OCI-LY3 (cell line): ENCODE data around the gene HNRNPL.
"Not testable (repeated sequence)": the region's sequence is repeated elsewhere in the genome, so short reads cannot be mapped to it uniquely, and the experiment has no call there.

ENCODE experiments used
- H2AFZ ChIP-seq: fragments of 200-600, 300-600 bp; shearing (Covaris generic); 2 replicates; pipeline ENCODE4 v1.6.0; 2014; ENCODE audit warnings: antibody characterized with exemption, low read depth, low read length
- H3K27ac ChIP-seq: fragments of 200-600, 300-600 bp; sonication (generic); 2 replicates; pipeline ENCODE4 v1.5.1; 2014; ENCODE audit warnings: mild to moderate bottlenecking, low read length, moderate library complexity, mixed read lengths
- H3K27me3 ChIP-seq: fragments of 200-600, 300-600 bp; sonication (generic); 2 replicates; pipeline ENCODE4 v1.6.1; 2014; ENCODE audit warnings: low read depth, low read length, mixed read lengths
- H3K36me3 ChIP-seq: fragments of 200-600, 300-600 bp; sonication (generic); replicated peaks from 2 replicates; pipeline ENCODE3; 2014; ENCODE audit warnings: low read depth, low read length, mixed read lengths
- H3K4me1 ChIP-seq: fragments of 300-600, 200-600 bp; sonication (generic); 2 replicates; pipeline ENCODE4 v1.6.1; 2014; ENCODE audit warnings: low read length, mixed read lengths
- H3K4me2 ChIP-seq: fragments of 200-600, 300-600 bp; sonication (generic); 2 replicates; pipeline ENCODE4 v1.6.1; 2014; ENCODE audit warnings: low read length, mixed read lengths
- H3K4me3 ChIP-seq: fragments of 300-600, 200-600 bp; sonication (generic); 2 replicates; pipeline ENCODE4 v1.5.1; 2014; ENCODE audit warnings: antibody characterized with exemption, mild to moderate bottlenecking, low read length, moderate library complexity
- H3K79me2 ChIP-seq: fragments of 300-600, 200-600 bp; shearing (Covaris generic); 2 replicates; pipeline ENCODE4 v1.6.1; 2014; ENCODE audit warnings: mild to moderate bottlenecking, low read length, mixed read lengths
- H3K9ac ChIP-seq: fragments of 300-600, 200-600 bp; shearing (Covaris generic); 2 replicates; pipeline ENCODE4 v1.6.0; 2014; ENCODE audit warnings: mild to moderate bottlenecking, low read length, moderate library complexity
- H3K9me3 ChIP-seq: fragments of 200-600, 300-600 bp; shearing (Covaris generic); 2 replicates; pipeline ENCODE4 v1.6.1; 2014; ENCODE audit warnings: low read length, mixed read lengths; ENCODE audit not compliant: insufficient read depth
- H4K20me1 ChIP-seq: fragments of 200-600, 300-600 bp; sonication (generic); 2 replicates; pipeline ENCODE4 v1.6.1; 2016; ENCODE audit warnings: low read length, mixed read lengths; ENCODE audit not compliant: insufficient read depth
- EZH2phosphoT487 ChIP-seq: fragments of 200-600 bp; shearing (Covaris generic); IDR thresholded peaks from 2 replicates; pipeline ENCODE4 v1.6.1; 2018; ENCODE audit warnings: antibody characterized with exemption, mixed run types, low read depth
- TF ChIP-seq, protein P1 (sequence below): fragments of 200-600, 300-600 bp; sonication (generic); IDR thresholded peaks from 2 replicates; pipeline ENCODE4 v1.5.1; 2014; ENCODE audit warnings: antibody characterized with exemption, low read length, low read depth

The HNRNPL gene

DNA sequence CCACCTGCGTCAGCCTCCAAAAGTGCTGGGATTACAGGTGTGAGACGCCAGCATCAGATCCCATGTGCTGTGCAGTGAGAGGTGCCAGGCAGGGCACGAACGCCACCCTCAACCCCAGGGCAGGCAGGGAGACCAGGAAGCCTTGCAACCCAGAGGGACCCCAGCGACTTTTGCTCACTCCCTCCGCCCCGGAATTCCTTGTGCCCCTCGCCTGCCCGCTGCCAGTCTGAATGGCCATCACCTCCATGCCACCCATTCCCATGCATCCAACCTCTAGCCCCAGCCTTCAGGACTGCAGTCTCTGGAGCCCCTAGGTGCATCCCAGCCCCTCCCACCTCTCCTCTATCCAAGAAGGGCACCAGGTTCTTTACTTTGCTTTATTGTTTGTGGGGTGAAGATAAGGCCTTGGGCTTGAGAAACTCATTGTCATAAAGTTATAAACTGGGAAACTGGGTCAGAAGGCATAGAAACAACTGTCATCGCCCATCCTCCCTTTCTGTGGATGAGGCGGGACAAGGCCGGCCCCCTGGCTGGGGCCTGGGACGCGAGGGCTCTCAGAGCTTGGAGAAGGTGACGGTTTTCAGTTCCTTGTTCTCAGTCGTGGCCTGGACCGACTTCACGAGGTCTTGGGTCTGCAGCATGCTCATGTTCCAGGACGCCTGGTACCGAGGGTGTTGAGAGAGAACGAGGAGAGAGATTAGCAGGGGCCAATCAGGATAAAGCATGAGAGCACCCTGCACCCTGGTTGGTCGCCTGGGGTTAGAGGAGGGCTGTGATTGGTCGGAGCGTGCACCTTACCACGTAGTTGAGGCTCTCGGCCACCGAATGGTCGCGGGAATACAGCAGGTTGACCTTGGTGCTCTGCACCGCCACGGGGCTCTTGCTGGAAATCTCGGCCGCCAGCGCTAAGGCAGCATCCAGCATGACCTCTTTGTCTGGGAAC lies 34.5 kb downstream of the HNRNPL start:
- Histone ChIP-seq H3K27me3 (no peaks in the 10 kb centered on the region), H3K9me3 (no peaks in the 10 kb centered on the region), H3K4me2 (no peak overlapping the region), H3K36me3 (peaks cover 22% of the 10 kb centered on the region), H3K4me1 (no peaks in the 10 kb centered on the region), H2AFZ (no peak overlapping the region), H3K9ac (no peak overlapping the region), H3K27ac (no peak overlapping the region), H3K79me2 (no peaks in the 10 kb centered on the region), H3K4me3 (no peak overlapping the region), H4K20me1 (no peaks in the 10 kb centered on the region)
- no peak for TF ChIP-seq EZH2phosphoT487
- TF ChIP-seq, protein P1, sequence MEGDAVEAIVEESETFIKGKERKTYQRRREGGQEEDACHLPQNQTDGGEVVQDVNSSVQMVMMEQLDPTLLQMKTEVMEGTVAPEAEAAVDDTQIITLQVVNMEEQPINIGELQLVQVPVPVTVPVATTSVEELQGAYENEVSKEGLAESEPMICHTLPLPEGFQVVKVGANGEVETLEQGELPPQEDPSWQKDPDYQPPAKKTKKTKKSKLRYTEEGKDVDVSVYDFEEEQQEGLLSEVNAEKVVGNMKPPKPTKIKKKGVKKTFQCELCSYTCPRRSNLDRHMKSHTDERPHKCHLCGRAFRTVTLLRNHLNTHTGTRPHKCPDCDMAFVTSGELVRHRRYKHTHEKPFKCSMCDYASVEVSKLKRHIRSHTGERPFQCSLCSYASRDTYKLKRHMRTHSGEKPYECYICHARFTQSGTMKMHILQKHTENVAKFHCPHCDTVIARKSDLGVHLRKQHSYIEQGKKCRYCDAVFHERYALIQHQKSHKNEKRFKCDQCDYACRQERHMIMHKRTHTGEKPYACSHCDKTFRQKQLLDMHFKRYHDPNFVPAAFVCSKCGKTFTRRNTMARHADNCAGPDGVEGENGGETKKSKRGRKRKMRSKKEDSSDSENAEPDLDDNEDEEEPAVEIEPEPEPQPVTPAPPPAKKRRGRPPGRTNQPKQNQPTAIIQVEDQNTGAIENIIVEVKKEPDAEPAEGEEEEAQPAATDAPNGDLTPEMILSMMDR, result no peak

DNA sequence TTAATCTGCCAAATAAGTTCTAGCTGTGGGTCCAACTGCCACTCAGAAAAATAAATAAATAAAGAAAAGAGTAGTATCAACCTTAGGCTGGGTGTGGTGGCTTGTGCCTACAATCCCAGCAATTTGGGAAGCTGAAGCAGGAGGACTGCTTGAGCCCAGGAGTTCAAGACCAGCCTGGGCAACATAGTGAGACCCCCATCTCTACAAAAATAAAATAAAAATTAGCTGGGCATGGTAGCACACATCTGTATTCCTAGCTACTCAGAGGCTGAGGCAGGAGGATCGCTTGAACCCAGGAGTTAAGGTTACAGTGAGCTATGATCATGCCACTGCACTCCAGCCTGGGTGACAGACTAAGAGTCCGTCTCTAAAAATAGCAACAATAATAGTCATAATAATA lies 35.9 kb downstream of the HNRNPL start:
- H3K4me1 ChIP-seq, H3K27ac ChIP-seq, H3K4me3 ChIP-seq, H3K27me3 ChIP-seq, H3K79me2 ChIP-seq, H2AFZ ChIP-seq, H3K9me3 ChIP-seq, H3K4me2 ChIP-seq, H4K20me1 ChIP-seq, H3K9ac ChIP-seq: not testable (repeated sequence)
- H3K36me3 ChIP-seq, result peaks cover 22% of the 10 kb centered on the region

DNA sequence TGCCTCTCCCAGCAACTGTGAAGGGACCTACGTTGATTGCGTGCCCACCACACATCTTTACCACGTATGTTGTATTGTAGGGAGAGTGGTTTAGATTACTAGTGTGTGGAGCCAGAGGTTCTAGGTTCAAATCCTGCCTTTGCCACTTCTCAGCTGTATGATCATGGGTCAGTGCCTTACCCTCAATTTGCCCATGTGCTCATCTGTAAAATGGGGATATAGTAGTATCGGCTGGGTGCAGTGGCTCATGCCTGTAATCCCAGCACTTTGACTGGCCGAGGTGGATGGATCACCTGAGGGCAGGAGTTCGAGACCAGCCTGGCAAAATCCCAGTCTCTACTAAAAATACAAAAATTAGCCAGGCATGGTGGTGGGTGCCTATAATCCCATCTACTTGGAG lies 36.5 kb downstream of the HNRNPL start:
- no peaks in the 10 kb centered on the region for H3K27me3 ChIP-seq
- TF ChIP-seq, protein P1, result no peak
- TF ChIP-seq EZH2phosphoT487, result no peak

DNA sequence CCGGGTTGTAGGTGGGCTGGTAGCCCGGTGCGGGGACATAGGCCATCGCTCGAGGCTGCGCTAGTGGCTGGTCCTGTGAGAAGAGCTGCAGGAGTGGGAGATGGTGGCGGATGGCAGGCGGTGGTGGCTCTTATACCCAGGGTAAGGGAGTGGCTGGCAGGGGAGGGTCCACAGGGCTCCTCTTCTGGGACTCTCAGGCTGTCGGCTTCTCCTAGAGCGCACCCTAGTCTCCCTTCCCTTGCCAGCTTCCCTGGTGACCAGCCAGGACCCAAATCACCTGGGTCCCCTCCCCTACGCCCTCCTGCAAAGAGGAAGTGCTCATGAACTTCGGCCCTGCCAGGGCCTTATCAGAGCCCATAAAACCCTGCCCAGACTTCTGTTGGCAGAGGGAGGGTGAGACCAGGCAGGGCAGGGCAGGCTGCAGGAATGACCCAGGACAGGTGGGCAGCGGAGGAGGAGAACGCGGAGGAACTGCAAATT lies 36.9 kb downstream of the HNRNPL start, which contains the start of gene LGALS4:
LGALS4 (minus strand) TSS at position 105 of the 480 bp plus-strand sequence; CDS start at position 46, 59 bp downstream.
- Histone ChIP-seq H4K20me1 (no peaks in the 10 kb centered on the region), H2AFZ (no peak within 1 kb of the TSS), H3K9me3 (no peaks in the 10 kb centered on the region), H3K4me1 (no peaks in the 10 kb centered on the region), H3K36me3 (peaks cover 19% of the 10 kb centered on the region), H3K4me2 (no peak within 1 kb of the TSS), H3K4me3 (no peak within 1 kb of the TSS), H3K27ac (no peak within 1 kb of the TSS), H3K9ac (no peak within 1 kb of the TSS), H3K79me2 (no peaks in the 10 kb centered on the region), H3K27me3 (no peaks in the 10 kb centered on the region)
- TF ChIP-seq, protein P1, result no peak
- TF ChIP-seq EZH2phosphoT487, result no peak

More for the DNA sequence above, 36.5 kb downstream of the HNRNPL start:
- no peaks in the 10 kb centered on the region for H3K79me2 ChIP-seq
- H3K4me3 ChIP-seq, result no peak overlapping the region
- no peak overlapping the region for H3K4me2 ChIP-seq
- H3K27ac ChIP-seq, result no peak overlapping the region
- H4K20me1 ChIP-seq, result no peaks in the 10 kb centered on the region
- H3K36me3 ChIP-seq, result peaks cover 22% of the 10 kb centered on the region
- H3K9ac ChIP-seq, result no peak overlapping the region
- H3K9me3 ChIP-seq, result no peaks in the 10 kb centered on the region
- no peak overlapping the region for H2AFZ ChIP-seq
- H3K4me1 ChIP-seq, result no peaks in the 10 kb centered on the region
